HepG2 (cell line): ENCODE measurements around the gene PIK3CA.

Experiments used
- AKAP8 ChIP-seq: sonication (generic); formaldehyde crosslinking; IDR thresholded peaks from 2 replicates; pipeline ENCODE4 v1.5.1; 2020; ENCODE audit warnings: mild to moderate bottlenecking, missing genetic modification reagents
- ELF1 ChIP-seq: sonication (generic); formaldehyde crosslinking; IDR thresholded peaks from 2 replicates; pipeline ENCODE4 v1.4.0; 2020; ENCODE audit warnings: missing genetic modification reagents
- MXI1 ChIP-seq: IDR thresholded peaks from 3 replicates; pipeline ENCODE4 v1.6.1; 2012; ENCODE audit warnings: low read depth, low read length, inconsistent platforms, borderline replicate concordance
- POLR2A ChIP-seq, 2 experiments: IDR thresholded peaks; 2 replicates each; pipeline ENCODE4 v1.6.1; 2011; ENCODE audit warnings: low read depth in 2 of 2, low read length in 2 of 2, mild to moderate bottlenecking in 1 of 2, moderate library complexity in 1 of 2; ENCODE audit not compliant: insufficient read depth in 1 of 2
- TEAD3 ChIP-seq: optimal IDR thresholded peaks from 2 replicates; pipeline ENCODE3; 2016; ENCODE audit warnings: borderline replicate concordance
- ZKSCAN8 ChIP-seq: IDR thresholded peaks from 2 replicates; pipeline ENCODE4 v1.6.1; 2016; ENCODE audit warnings: borderline replicate concordance, missing genetic modification reagents, missing compliant biosample characterization
- ZZZ3 ChIP-seq: sonication (generic); formaldehyde crosslinking; IDR thresholded peaks from 2 replicates; pipeline ENCODE4 v1.4.0; 2020; ENCODE audit warnings: missing genetic modification reagents, mild to moderate bottlenecking, borderline replicate concordance
- TF ChIP-seq, protein P1 (sequence below): sonication (generic); formaldehyde crosslinking; IDR thresholded peaks from 2 replicates; pipeline ENCODE4 v1.8.0; 2022; ENCODE audit warnings: missing genetic modification reagents, mild to moderate bottlenecking, borderline replicate concordance
- TF ChIP-seq, protein P2 (sequence below): sonication (generic); formaldehyde crosslinking; IDR thresholded peaks from 2 replicates; pipeline ENCODE4 v1.5.0; 2020; ENCODE audit warnings: mild to moderate bottlenecking, missing genetic modification reagents, moderate library complexity
- TF ChIP-seq, protein P3 (sequence below): sonication (generic); formaldehyde crosslinking; IDR thresholded peaks from 2 replicates; pipeline ENCODE4 v1.5.1; 2020; ENCODE audit warnings: mild to moderate bottlenecking, moderate library complexity, missing genetic modification reagents
- TF ChIP-seq, protein P4 (sequence below): IDR thresholded peaks from 2 replicates; pipeline ENCODE4 v1.6.1; 2016; ENCODE audit warnings: missing compliant biosample characterization, missing genetic modification reagents, borderline replicate concordance

DNA sequence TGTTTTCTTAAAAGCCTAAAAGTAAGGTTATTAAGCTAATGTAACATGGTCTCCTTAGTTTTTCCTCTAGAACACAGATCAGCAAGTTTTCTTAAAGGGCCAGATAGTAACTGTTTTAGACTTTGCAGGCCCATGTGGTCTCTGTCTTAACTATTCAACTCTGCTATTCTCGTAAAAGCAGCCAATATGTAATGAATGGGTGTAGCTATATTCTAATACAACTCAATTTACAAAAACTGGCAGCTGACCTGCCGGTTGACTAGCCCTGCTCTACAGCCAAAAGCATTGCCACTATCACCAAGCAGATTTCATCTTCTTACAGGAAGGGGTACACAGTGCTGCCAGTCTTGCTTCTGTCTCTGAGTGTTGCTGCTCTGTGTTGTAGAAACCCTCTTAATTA is 75.4 kb downstream of the PIK3CA start:
- TF ChIP-seq, protein P1, sequence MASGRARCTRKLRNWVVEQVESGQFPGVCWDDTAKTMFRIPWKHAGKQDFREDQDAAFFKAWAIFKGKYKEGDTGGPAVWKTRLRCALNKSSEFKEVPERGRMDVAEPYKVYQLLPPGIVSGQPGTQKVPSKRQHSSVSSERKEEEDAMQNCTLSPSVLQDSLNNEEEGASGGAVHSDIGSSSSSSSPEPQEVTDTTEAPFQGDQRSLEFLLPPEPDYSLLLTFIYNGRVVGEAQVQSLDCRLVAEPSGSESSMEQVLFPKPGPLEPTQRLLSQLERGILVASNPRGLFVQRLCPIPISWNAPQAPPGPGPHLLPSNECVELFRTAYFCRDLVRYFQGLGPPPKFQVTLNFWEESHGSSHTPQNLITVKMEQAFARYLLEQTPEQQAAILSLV (CRISPR knock-in tag): no peak
- TF ChIP-seq MXI1: no peak
- TF ChIP-seq, protein P2, sequence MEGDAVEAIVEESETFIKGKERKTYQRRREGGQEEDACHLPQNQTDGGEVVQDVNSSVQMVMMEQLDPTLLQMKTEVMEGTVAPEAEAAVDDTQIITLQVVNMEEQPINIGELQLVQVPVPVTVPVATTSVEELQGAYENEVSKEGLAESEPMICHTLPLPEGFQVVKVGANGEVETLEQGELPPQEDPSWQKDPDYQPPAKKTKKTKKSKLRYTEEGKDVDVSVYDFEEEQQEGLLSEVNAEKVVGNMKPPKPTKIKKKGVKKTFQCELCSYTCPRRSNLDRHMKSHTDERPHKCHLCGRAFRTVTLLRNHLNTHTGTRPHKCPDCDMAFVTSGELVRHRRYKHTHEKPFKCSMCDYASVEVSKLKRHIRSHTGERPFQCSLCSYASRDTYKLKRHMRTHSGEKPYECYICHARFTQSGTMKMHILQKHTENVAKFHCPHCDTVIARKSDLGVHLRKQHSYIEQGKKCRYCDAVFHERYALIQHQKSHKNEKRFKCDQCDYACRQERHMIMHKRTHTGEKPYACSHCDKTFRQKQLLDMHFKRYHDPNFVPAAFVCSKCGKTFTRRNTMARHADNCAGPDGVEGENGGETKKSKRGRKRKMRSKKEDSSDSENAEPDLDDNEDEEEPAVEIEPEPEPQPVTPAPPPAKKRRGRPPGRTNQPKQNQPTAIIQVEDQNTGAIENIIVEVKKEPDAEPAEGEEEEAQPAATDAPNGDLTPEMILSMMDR (CRISPR knock-in tag): no peak
- no peak for TF ChIP-seq TEAD3 (CRISPR knock-in tag)
- no peak for TF ChIP-seq AKAP8
- TF ChIP-seq POLR2A (IDR thresholded peaks at IDR 0.05; ENCODE audit: insufficient read depth in 1 of 2, low read depth in 2 of 2, low read length in 2 of 2): no peak
- TF ChIP-seq, protein P3, sequence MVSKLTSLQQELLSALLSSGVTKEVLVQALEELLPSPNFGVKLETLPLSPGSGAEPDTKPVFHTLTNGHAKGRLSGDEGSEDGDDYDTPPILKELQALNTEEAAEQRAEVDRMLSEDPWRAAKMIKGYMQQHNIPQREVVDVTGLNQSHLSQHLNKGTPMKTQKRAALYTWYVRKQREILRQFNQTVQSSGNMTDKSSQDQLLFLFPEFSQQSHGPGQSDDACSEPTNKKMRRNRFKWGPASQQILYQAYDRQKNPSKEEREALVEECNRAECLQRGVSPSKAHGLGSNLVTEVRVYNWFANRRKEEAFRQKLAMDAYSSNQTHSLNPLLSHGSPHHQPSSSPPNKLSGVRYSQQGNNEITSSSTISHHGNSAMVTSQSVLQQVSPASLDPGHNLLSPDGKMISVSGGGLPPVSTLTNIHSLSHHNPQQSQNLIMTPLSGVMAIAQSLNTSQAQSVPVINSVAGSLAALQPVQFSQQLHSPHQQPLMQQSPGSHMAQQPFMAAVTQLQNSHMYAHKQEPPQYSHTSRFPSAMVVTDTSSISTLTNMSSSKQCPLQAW (CRISPR knock-in tag): no peak
- no peak for TF ChIP-seq ZZZ3 (CRISPR knock-in tag)
- no peak for TF ChIP-seq ZKSCAN8 (CRISPR knock-in tag)
- no peak for TF ChIP-seq ELF1 (CRISPR knock-in tag)
- TF ChIP-seq, protein P4, sequence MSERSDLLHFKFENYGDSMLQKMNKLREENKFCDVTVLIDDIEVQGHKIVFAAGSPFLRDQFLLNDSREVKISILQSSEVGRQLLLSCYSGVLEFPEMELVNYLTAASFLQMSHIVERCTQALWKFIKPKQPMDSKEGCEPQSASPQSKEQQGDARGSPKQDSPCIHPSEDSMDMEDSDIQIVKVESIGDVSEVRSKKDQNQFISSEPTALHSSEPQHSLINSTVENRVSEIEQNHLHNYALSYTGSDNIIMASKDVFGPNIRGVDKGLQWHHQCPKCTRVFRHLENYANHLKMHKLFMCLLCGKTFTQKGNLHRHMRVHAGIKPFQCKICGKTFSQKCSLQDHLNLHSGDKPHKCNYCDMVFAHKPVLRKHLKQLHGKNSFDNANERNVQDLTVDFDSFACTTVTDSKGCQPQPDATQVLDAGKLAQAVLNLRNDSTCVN: no peak
